PC-3 (cell line): ENCODE measurements around the gene PSME2. TPM values are rescaled to one million over a fixed set of nuclear protein-coding genes. Genes with fewer than 3 reads are reported as not detected.
A peak's percentile ranks its signal among the peaks of the same experiment; 100 is the strongest.

Experiments
- ATAC-seq: fragments of 200-7000 bp; cut with Tn5 transposase; 2 replicates; pipeline ENCODE4 v1.9.1; 2020; ENCODE audit warnings: mild to moderate bottlenecking, moderate library complexity
- BruUV-seq: library from RNA; stranded (reverse); fragments of 400-500 nt; replicated peaks from 2 replicates; lab custom pipeline; 2021; lab: Mats Ljungman, UMichigan
- CTCF ChIA-PET: fragments of 300-600 bp; sonication (Branson Sonifier 250); formaldehyde crosslinking; loops from one replicate; lab custom pipeline; 2022; ENCODE audit warnings: antibody characterized with exemption; lab: Charles Lee
- POLR2A ChIA-PET: fragments of 300-600 bp; sonication (Branson Sonifier 250); formaldehyde crosslinking; loops from one replicate; lab custom pipeline; 2022; ENCODE audit warnings: antibody characterized with exemption; ENCODE audit not compliant: unreplicated experiment; lab: Charles Lee
- DNase-seq: peaks from one replicate; pipeline ENCODE4 v3.0.0-alpha.2; 2015
- H2AFZ ChIP-seq: fragments of 300-600 bp; sonication (generic); 2 replicates; pipeline ENCODE4 v1.6.0; 2016; ENCODE audit warnings: antibody characterized with exemption, low read length
- H3F3A ChIP-seq: fragments of 300-600 bp; sonication (generic); one replicate; pipeline ENCODE4 v1.6.0; 2017; ENCODE audit warnings: antibody characterized with exemption, low read length, control low read depth, mild to moderate bottlenecking; ENCODE audit not compliant: unreplicated experiment
- H3K27ac ChIP-seq: fragments of 300-600 bp; sonication (generic); 2 replicates; pipeline ENCODE4 v1.5.1; 2016; ENCODE audit warnings: mild to moderate bottlenecking, low read length
- H3K27me3 ChIP-seq: fragments of 300-600 bp; sonication (generic); 2 replicates; pipeline ENCODE4 v1.6.1; 2016; ENCODE audit warnings: low read length, mixed read lengths
- H3K36me3 ChIP-seq: fragments of 300-600 bp; sonication (generic); 2 replicates; pipeline ENCODE4 v1.6.1; 2016; ENCODE audit warnings: low read depth, mixed run types, low read length, mixed read lengths
- H3K4me1 ChIP-seq: fragments of 300-600 bp; sonication (generic); 2 replicates; pipeline ENCODE4 v1.5.1; 2016; ENCODE audit warnings: low read length; ENCODE audit not compliant: insufficient read depth
- H3K4me2 ChIP-seq: fragments of 300-600 bp; sonication (generic); 2 replicates; pipeline ENCODE4 v1.6.0; 2016; ENCODE audit warnings: low read length
- H3K4me3 ChIP-seq: fragments of 300-600 bp; sonication (generic); 2 replicates; pipeline ENCODE4 v1.5.1; 2016; ENCODE audit warnings: mild to moderate bottlenecking, low read length, mixed read lengths
- H3K79me2 ChIP-seq: fragments of 300-600 bp; sonication (generic); 2 replicates; pipeline ENCODE4 v1.6.1; 2017; ENCODE audit warnings: low read length, mixed read lengths
- H3K9ac ChIP-seq: fragments of 300-600 bp; sonication (generic); 2 replicates; pipeline ENCODE4 v1.6.0; 2016; ENCODE audit warnings: mild to moderate bottlenecking, low read length
- H3K9me2 ChIP-seq: fragments of 300-600 bp; sonication (generic); replicated peaks from 2 replicates; pipeline ENCODE4 v1.6.1; 2016; ENCODE audit warnings: mixed run types, low read length, mixed read lengths
- H3K9me3 ChIP-seq: fragments of 300-600 bp; sonication (generic); 2 replicates; pipeline ENCODE4 v1.6.1; 2016; ENCODE audit warnings: low read length, mixed read lengths
- H4K20me1 ChIP-seq: fragments of 300-600 bp; sonication (generic); 2 replicates; pipeline ENCODE4 v1.6.1; 2016; ENCODE audit warnings: low read length, mixed read lengths
- EZH2 ChIP-seq: fragments of 300-600 bp; sonication (generic); IDR thresholded peaks from one replicate; pipeline ENCODE4 v1.6.1; 2017; ENCODE audit warnings: antibody characterized with exemption, mild to moderate bottlenecking, low read length; ENCODE audit not compliant: unreplicated experiment
- EZH2phosphoT487 ChIP-seq: fragments of 300-600 bp; sonication (generic); IDR thresholded peaks from 2 replicates; pipeline ENCODE4 v1.6.1; 2018; ENCODE audit warnings: mild to moderate bottlenecking, antibody characterized with exemption, low read length, borderline replicate concordance
- intact Hi-C: fragments of 100-400 bp; cut with micrococcal nuclease; formaldehyde crosslinking; loops from 2 replicates; pipeline ENCODE4 v1.9.0; 2023
- total RNA-seq: library from RNA; depleted of rRNA; stranded (reverse); fragments of >200 nt; gene quantifications from 2 replicates; pipeline ENCODE4 v1.2.3, GENCODE V29; 2014
- TF ChIP-seq, protein P1 (sequence below): fragments of 300-600 bp; sonication (generic); conservative IDR thresholded peaks from 2 replicates; pipeline ENCODE4 v1.5.1; 2017; ENCODE audit warnings: antibody characterized with exemption, low read depth, mild to moderate bottlenecking, low read length

PSME2 gene
- total RNA-seq, 1 experiment from 2014 or later = 297 TPM

- Histone ChIP-seq H3F3A (no peaks in the 10 kb centered on the region), H3K27me3 (no peaks in the 10 kb centered on the region), H3K4me2 (peak overlapping the region; percentile 93), H3K9me3 (no peaks in the 10 kb centered on the region), H2AFZ (peak overlapping the region; percentile 88; the same call in 1 of the 2 replicates), H3K4me1 (peaks cover 23% of the 10 kb centered on the region), H3K36me3 (peaks cover 17% of the 10 kb centered on the region; the same call in 1 of the 2 replicates), H3K79me2 (peaks cover 38% of the 10 kb centered on the region), H3K9me2 (no peaks in the 10 kb centered on the region), H3K4me3 (peak overlapping the region; percentile 95), H3K27ac (no peak overlapping the region), H4K20me1 (no peaks in the 10 kb centered on the region), H3K9ac (peak overlapping the region; percentile 80)
- no TSS peak for BruUV-seq
- ATAC-seq (no peak), DNase-seq (peak; percentile 19)
- TF ChIP-seq, protein P1, sequence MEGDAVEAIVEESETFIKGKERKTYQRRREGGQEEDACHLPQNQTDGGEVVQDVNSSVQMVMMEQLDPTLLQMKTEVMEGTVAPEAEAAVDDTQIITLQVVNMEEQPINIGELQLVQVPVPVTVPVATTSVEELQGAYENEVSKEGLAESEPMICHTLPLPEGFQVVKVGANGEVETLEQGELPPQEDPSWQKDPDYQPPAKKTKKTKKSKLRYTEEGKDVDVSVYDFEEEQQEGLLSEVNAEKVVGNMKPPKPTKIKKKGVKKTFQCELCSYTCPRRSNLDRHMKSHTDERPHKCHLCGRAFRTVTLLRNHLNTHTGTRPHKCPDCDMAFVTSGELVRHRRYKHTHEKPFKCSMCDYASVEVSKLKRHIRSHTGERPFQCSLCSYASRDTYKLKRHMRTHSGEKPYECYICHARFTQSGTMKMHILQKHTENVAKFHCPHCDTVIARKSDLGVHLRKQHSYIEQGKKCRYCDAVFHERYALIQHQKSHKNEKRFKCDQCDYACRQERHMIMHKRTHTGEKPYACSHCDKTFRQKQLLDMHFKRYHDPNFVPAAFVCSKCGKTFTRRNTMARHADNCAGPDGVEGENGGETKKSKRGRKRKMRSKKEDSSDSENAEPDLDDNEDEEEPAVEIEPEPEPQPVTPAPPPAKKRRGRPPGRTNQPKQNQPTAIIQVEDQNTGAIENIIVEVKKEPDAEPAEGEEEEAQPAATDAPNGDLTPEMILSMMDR = no peak
- TF ChIP-seq EZH2 (no peak), EZH2phosphoT487 (no peak)
- POLR2A ChIA-PET = interaction anchor here (2.0 kb wide), 1 partner anchor 22 kb away, joined by 14 read pairs; the partner anchor contains the start of genes DCAF11 and NRL
- intact Hi-C loops = loop anchor here (1.0 kb wide), 1 partner anchor 22 kb away; no protein-coding TSS in a partner anchor
- CTCF ChIA-PET = interaction anchor here (1.1 kb wide), 1 partner anchor 24 kb away, joined by 4 read pairs; the partner anchor contains the start of gene IRF9
Measured at GRCh38 chr14:24136684-24137528, 9.5 kb downstream of the PSME2 start.

DNA sequence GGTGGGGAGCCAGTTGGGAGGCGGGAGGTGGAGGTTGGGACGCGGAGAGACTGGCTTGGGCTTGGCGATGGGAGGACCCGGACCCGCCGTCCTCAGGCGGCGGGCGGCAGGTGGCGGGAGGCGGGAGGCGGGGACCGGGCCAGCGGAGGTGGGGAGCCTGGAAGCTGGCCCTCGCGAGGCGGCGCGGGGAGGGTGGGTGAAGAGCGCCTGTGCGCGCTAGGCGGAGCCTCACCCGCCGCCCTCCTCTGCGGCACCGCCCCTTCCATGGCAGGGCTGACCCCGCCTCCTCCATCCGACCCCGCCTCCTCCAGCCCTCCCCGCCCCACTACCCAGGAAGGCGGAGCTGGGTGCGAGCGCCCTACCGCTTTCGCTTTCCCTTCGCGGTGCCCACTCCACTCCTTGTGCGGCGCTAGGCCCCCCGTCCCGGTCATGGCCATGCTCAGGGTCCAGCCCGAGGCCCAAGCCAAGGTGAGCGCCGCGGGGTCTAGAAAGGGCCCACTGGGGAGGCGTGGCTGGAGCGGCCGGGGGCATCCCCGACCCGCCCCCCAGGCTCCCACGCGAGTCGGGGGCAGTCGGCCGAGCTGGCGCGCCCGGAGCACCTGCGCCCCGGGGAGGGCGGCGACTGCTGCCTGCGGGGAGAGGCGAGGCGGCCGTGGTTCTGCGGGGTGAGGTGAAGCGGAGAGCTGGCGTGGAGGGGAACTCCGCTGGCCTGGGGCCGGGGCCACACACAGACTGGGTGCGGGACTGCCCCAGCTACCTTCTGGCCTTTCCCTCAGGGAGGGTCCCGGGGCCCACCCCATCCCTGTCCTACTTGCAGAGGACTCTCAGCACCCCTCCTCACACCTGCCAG, 10.4 kb downstream of the PSME2 start, which contains the start of gene PSME1:
PSME1 (plus strand) TSS at position 361 of the 850 bp plus-strand sequence; CDS start at position 430, 69 bp downstream.
- ChIA-PET CTCF (interaction anchor here (0.6 to 1.2 kb wide), 4 partner anchors 22 to 196 kb away, joined by 4 to 8 read pairs (median 5); partner anchors contain the start of genes DCAF11, IRF9 and NRL), POLR2A (interaction anchor here (0.5 to 2.0 kb wide), 4 partner anchors 11 to 1082 kb away, joined by 4 to 14 read pairs (median 9); partner anchors contain the start of genes DCAF11, NRL and RNF31)
- BruUV-seq = no TSS peak
- peak within 1 kb of the TSS; percentile 93 for H2AFZ ChIP-seq
- H3K9ac ChIP-seq = peak within 1 kb of the TSS; percentile 80
- intact Hi-C loops = loop anchor here (1.0 kb wide), 1 partner anchor 21 kb away; no protein-coding TSS in a partner anchor
- H3K4me2 ChIP-seq = peak within 1 kb of the TSS; percentile 93
- H3K9me2 ChIP-seq = no peaks in the 10 kb centered on the region
- peaks cover 37% of the 10 kb centered on the region for H3K79me2 ChIP-seq
- peaks cover 17% of the 10 kb centered on the region; the same call in 1 of the 2 replicates for H3K36me3 ChIP-seq
- no peak within 1 kb of the TSS for H3K27ac ChIP-seq
- H3K27me3 ChIP-seq = no peaks in the 10 kb centered on the region
- peak; percentile 90 for DNase-seq
- ATAC-seq = peak; percentile 86
- no peaks in the 10 kb centered on the region for H3F3A ChIP-seq
- no peaks in the 10 kb centered on the region for H4K20me1 ChIP-seq
- H3K4me3 ChIP-seq = peak within 1 kb of the TSS; percentile 95
- no peak for TF ChIP-seq EZH2
- TF ChIP-seq, protein P1 = no peak
- TF ChIP-seq EZH2phosphoT487 = no peak
- no peaks in the 10 kb centered on the region for H3K9me3 ChIP-seq
- H3K4me1 ChIP-seq = peaks cover 23% of the 10 kb centered on the region
